Myocyte (in vitro differentiated cells): ENCODE measurements around the gene RPS6KA2. TPM values are rescaled to one million over a fixed set of nuclear protein-coding genes. Genes with fewer than 3 reads are reported as not detected.
"Not testable (repeated sequence)": the region's sequence is repeated elsewhere in the genome, so short reads cannot be mapped to it uniquely, and the experiment has no call there.

Experiments
- DNase-seq: peaks from one replicate; pipeline ENCODE4 v3.0.0-alpha.2; 2012; ENCODE audit warnings: low read depth
- total RNA-seq: library from RNA; depleted of rRNA; stranded (reverse); fragments of >200 nt; gene quantifications from 2 replicates; pipeline ENCODE4 v1.2.3, GENCODE V29; 2014

The RPS6KA2 gene
- total RNA-seq, 1 donor from 2014 or later, result 14.9 TPM

DNA sequence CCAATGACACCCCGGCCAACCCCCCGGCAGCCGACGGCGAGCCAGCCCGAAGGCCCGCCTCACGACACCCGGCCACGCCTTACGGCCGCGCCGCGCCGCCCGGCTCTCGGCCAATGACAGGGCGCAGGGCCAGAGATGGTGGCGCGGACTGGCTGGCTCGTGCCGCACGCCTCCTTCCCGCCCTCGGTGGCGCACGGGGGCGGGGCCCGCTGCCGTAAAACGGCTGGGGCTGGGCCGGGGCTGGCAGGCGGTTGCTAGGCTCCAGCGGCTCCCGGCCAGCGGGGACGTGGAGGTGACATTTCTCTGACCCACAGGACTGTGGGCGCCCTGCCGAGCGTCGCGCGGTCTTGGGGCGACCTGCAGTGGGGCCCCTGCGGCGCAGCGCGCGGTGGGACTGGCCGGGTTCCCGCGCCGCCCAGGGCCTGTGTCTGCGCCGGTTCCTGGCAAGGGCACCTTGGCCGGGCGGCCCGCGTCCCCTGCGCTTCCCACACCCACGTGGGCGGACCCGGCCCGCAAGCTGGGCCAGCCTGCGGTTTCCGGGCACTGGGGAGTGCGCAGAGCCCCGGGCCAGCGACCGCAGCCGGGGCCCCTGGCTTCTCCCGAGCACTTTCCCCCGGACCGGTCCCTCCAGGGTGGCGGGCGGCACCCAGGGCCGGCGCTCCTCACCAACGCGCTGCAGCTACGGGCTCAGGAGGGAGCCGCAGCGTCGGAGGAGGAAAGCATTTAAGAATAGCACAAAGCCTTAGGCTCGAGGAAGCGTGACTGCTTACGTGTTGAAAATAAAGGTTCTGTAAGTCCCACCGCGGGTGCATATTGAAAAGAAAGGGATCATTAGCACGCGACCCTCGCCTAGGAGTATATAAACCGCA is 243.9 kb downstream of the RPS6KA2 start, which contains the start of gene MPC1:
TSS of gene MPC1 (minus strand) at position 8 of the 869 bp plus-strand sequence. CDS start 64 bp downstream, outside the sequence.
- DNase-seq, result peak; percentile 97

DNA sequence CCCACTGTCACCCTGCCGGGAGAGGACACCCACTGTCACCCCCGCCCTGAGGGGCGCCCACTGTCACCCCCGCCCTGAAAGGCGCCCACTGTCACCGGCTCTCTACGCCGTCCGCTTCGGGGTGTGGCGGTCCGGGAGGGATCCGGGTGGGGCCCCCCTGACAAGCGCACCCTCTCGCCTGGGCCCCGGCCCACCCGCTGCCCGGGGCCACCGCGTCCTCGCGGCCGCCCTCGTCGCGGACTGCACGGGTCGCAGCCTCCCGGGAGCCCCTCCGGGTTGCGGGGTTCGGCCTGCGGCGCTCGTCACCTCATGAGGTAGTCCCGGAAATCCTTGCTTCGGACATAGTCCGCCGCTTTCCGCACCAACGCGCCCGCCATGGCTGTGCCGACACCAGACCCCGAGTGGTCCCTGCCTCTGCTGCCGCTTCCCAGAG is 244.5 kb downstream of the RPS6KA2 start:
- no peak for DNase-seq

DNA sequence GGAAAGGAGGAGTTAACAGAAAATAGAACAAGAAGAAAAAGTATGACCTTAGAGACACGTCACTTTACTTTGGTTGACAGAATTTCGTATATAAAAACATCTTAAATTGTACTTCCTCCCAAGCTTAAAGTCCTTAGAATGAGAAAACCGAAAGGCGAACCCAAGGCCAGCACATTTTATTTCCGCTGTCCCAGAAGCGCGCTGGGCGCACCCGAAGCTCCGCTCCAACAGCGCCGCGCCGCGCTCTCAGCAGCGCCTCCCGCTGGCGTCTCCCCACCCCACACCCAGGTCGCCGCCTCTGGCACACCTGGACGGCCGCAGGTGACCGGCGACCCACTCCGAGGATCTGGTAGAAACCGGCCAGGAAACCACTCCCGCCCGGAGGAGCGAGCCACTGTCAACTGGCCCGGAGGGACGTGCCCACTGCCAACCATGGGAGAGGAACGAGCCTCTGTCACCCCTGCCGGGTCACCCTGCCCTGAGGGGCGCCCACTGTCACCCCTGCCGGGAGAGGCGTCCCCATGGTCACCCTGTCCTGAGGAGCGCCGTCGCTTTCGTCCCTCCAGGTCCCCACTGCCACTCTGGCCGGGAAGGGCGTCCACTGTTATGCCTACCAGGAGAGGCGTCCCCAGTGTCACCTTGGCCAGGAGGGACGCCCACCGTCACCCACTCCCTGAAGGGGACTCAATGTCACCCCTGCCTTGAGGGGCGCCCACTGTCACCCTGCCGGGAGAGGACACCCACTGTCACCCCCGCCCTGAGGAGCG is 245.1 kb downstream of the RPS6KA2 start:
- DNase-seq, result peak; percentile 59

DNA sequence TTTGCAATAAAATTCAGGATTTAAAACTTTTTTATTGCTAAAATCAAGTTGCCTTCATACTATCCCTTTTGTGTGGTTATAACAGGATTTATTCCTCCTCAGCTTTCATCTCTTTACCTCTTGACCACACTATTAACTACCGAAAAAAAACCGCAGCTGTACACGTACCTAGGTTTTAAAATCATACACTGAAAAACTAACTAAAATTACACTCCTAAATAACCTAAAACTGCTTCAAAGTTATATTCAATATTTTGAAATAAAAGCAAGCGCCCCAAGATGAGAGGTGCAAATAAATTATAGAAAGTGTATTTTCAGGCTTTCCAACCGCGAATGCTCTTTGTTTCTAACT is 245.7 kb downstream of the RPS6KA2 start:
- DNase-seq, result no peak

DNA sequence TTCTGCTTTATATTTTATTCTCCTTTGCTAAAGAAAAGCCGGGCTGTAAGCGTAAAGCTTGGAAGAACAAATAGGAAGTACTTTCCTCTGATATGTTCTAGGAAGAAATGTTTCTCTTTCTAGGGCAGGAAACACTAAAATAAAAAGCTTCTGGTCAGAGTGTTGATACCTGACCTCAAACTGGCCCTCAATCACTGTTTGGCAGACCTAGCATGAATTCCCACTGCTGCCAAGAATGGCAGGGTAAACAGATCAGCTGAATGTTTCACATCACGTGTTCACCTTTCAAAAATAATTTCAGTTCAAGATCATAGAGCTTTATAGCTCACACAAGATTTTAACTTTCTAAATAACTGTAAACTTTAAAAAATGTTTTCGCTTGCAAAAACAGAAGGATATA is 247.3 kb downstream of the RPS6KA2 start:
- no peak for DNase-seq

DNA sequence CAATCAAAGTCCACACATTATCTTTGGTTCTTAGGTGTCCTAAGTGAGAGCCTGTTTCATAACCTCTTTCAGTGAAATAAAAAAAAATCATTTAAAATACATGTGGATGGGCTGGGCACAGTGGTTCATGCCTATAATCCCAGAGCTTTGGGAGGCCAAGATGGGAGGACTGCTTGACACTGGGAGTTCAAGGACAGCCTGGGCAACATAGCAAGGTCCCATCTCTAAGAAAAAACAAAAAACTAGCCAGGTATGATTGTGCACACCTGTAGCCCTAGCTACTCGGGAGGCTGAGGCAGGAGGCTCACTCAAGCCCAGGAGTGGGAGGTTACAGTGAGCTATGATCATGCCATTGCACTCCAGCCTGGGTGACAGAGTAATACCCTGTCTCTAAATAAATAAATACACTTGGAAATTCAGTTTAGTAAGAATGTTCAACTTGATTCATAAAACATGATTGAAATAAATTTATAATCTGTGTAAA is 247.9 kb downstream of the RPS6KA2 start:
- no peak for DNase-seq

DNA sequence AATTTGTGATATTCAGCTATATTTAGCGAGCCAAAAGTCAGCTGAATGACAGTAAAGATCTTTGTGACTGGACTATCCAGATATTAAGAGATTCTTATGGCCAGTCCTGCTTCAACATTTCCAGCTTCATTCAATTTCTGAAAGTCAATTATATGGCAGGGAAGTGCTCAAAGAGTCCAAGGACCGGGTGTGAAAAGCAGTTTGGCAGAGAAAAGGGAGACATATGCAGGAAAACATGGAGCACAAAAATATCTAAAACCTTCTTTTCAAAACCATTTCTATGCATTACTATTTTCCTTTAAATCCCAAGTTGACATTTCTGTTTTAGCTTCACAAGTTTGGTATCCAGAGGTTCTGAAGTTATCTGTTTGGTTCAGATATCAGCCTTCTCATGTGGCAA is 249.3 kb downstream of the RPS6KA2 start:
- no peak for DNase-seq

DNA sequence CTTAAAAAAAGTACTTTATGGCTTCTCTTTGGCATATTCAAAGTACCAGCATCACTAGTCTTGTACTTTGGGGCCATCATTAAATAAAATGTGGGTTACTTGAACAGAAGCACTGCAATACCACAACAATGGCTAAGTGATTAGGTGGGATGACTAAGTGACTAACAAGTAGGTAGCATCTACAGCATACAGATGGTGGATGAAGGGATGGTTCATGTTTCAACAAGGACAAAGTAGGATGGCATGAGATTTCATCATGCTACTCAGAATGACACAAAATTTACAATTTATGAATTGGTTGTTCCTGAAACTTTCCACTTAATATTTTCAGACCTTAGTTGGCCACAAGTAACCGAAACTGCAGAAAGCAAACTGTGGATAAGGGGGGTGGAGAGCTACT is 252.0 kb downstream of the RPS6KA2 start:
- no peak for DNase-seq

DNA sequence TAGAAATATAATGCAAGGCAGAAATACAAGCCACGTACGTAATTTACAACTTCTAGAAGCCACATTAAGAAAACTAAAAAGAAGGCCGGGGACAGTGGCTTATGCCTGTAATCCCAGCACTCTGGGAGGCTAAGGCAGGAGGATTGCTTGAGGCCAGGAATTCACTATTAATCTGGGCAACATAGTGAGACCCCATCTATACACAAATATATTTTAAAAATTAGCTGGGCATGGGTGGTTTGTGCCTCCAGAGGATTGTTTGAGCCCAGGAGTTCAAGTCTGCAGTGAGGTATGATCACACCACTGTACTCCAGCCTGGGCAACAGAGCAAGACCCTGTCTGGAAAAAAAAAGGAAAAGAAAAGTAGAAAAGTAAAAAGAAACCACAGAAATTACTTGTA is 256.6 kb downstream of the RPS6KA2 start:
- DNase-seq, result no peak

DNA sequence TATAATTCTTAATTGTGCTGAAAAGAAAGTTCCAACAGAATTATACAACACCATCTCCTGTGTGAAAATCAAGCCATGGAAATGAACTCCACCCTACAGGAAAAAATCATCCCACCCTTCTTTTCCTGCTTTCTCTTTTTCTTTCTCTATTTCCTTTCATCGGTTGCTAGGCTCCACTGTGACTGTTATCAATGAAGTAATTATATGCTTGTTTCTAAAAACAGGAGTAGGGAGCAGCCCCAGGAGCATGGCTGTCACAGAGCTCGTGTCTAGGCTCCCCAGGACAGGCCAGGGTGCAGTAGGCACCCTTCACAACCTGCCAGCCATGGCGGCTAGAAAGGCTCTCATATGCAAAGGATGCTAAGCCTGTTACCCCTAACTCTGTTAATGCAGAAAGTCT is 257.3 kb downstream of the RPS6KA2 start:
- no peak for DNase-seq

DNA sequence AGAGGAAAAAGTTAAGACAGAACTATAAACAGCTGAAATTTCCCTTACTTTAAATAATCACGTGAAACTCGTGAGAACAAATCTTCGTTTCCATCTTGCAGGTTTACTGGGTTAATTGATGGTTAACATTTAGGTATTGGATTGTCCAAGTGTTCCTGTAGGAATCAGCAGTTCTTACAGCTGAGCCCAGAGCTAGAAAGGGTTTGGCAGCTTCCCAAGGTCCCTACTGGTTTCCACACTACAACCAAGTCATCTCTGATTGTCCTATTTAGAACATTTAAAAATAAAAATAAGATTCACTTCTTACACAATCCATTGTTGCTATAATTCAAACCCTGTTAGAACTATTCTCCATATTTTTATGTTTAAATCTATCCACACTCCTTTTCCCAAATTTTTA is 260.1 kb downstream of the RPS6KA2 start:
- DNase-seq, result peak; percentile 41

DNA sequence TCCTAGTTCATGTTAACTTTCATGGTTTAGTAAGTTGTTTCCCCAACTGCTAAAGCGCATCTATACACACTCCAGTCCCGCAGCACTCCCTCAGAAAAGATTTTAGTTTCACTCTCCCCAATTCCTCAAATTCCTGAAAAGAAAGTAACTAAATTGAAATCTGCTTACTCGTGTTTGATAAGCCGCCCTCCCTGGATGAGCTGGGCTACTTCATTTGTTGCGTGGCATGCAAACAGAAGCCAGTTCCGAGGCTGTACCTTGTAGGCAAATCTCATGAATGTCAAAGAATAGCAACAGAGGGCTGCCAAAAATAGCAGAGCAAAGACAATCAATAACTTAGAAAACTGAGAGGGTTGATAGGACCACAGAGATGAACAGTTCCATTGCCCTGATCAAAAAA is 261.2 kb downstream of the RPS6KA2 start:
- DNase-seq, result peak; percentile 5

DNA sequence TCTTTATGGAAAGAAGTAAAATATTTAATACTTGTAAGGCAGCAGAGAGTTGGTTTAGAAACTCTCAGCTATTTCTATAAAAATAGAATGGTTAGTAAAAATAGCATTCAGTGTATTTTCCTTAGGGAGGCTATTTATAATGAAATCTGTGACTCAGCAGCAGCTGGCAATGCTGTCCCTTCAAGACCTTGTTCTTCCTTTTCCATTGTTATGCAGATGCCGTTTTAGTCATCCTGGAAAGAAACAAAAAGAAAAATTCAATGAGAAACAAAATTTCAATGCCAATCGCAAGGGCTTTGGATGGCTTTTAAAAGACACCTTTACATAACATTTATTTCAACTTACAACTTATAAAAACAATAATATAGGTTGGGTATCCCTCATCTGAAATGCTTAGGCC is 261.8 kb downstream of the RPS6KA2 start:
- peak; percentile 82 for DNase-seq

DNA sequence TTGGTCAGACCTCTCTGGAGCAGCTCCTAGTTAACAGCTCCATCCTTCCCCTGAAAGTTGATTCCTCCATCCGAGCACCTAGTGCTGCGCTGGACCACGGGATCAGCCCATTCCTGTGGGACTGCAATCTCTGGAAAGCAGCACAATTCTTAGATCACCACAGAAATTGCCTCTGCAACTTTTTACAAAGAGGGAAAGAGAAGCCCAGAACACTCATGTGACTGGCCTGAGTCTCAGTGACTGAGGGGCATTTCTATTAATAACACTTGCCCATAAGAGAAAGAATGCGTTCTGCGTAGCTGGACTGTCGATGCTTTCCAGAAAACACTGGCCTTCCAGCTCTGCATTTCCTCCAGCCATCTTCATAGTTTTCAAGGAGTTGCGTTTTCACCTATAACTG is 262.6 kb downstream of the RPS6KA2 start:
- peak; percentile 70 for DNase-seq

DNA sequence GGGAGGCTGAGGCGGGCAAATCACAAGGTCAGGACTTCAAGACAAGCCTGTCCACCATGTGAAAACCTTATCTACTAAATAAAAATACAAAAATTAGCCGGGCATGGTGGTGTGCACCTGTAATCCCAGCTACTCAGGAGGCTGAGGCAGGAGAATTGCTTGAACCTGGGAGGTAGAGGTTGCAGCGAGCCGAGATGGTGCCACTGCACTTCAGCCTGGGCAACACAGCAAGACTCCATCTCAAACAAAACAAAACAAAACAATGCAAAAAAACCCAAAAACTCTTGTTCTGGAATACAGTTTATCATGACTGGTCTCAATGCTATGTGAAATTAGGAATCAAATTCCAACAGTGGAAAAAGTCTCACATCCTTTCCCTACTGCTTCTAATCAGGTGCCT is 264.6 kb downstream of the RPS6KA2 start:
- DNase-seq, result not testable (repeated sequence)

DNA sequence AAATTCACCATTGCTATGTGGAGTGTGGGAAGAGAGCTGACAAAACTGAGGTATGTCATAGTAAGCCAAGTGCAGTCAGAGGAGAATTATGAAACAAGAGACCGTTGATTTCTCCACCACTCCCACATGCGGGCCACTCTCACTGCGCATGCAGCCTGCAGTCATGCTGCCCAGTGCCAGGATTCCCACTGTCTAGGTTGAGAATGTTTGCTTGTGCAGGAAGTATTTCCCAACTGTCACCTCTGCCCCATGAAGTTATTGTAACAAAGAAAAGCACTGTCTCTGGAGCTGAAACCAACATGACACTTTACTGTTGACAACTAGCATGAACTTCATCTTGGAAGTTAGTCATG is 266.0 kb downstream of the RPS6KA2 start:
- peak; percentile 79 for DNase-seq

DNA sequence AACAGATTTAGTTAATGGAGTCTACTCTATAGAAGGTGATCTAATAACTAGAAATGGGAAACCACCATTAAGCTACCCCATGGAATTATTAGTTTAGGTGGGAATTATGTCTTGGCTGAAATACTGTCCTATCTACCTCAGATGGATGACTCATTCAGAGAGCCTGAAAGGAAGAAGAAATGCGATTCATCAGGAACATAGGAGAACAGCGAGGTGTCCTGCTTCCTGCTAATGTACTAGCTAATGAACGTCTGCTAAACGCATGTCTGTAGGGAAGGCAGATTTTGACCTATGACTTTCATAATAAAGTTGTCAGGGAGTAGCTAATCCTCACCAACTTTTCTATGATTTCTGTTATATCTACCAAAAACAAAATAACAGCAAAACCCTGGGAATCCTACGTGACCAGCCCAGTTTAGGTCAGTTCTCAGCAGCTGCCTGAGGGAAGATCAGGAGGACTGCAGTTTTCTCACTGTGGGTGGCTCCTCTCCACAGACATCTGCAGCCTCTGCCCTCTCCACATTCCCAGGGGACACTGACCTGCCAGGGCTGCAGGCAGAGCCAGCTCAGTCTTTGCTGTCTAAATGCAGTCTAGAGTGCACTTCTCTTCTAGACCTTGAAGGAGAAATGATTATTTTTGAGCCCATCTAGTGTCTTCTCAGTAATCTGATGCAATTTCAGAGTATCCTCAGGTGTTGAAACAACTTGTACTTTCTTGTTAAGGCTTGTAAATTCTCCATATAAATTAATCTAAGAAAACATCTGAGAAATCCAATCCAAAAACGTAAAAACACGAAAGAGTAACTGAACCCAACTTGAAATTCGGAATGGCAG is 266.6 kb downstream of the RPS6KA2 start:
- DNase-seq, result peak; percentile 90
